ENCODE results near the gene FMNL2. TPM values are rescaled to one million over a fixed set of nuclear protein-coding genes. Genes with fewer than 3 reads are reported as not detected.

The FMNL2 gene
- total RNA-seq, 1 experiment from 2014 or later = 33.6 TPM

DNA sequence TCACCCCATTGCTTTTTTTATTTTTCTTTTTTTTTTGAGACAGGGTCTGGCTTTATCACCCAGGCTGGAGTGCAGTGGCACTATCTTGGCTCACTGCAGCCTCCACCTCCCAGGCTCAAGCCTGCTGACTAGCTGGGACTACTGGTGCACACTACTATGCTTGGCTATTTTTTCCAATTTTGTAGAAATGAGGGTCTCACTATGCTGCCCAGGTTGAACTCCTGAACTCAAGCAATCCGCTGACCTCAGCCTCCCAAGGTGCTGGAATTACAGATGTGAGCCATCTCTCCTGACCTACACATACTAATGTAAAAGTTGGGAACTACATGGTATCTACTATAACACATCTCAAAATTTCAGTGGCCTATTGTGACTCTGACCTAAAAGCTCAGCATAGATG is 101.2 kb downstream of the FMNL2 start:
- Histone ChIP-seq H3K27me3 (ENCODE audit: insufficient read depth, low read length) (no peaks in the 10 kb centered on the region), H3K14ac (ENCODE audit: insufficient read depth, low read length) (no peak overlapping the region), H4K91ac (ENCODE audit: insufficient read length, low read depth, low read length) (no peak overlapping the region), H3K56ac (ENCODE audit: insufficient read length, low read depth, low read length) (no peak overlapping the region), H3T11ph (ENCODE audit: low read length) (no peak overlapping the region), H3K79me1 (ENCODE audit: insufficient read depth, low read depth, low read length, poor library complexity, severe bottlenecking) (peaks cover 10% of the 10 kb centered on the region), H2AFZ (ENCODE audit: low read length) (no peak overlapping the region), H3K27ac (ENCODE audit: insufficient read length, low read depth, low read length) (no peak overlapping the region), H3K9ac (ENCODE audit: extremely low read depth, insufficient read length, low read length) (no peak overlapping the region), H3K4me2 (ENCODE audit: insufficient read depth, insufficient read length, low read length) (no peak overlapping the region), H4K20me1 (ENCODE audit: control insufficient read depth, insufficient read depth, insufficient read length) (no peaks in the 10 kb centered on the region), H4K5ac (ENCODE audit: insufficient read length, low read depth, low read length) (no peak overlapping the region), H2BK15ac (ENCODE audit: low read depth, low read length) (no peak overlapping the region), H3K4me1 (ENCODE audit: insufficient read depth, low read length) (peaks cover 22% of the 10 kb centered on the region), H3K23ac (ENCODE audit: insufficient read length, low read depth, low read length) (no peak overlapping the region), H2BK120ac (ENCODE audit: low read depth, low read length, poor library complexity, severe bottlenecking) (no peak overlapping the region), H2BK12ac (ENCODE audit: insufficient read length, low read depth, low read length) (no peak overlapping the region), H2AK5ac (ENCODE audit: insufficient read length, low read length) (no peak overlapping the region), H3K4ac (ENCODE audit: low read depth, low read length) (no peak overlapping the region), H2BK5ac (ENCODE audit: insufficient read length, low read length) (no peak overlapping the region), H4K8ac (replicated peaks; ENCODE audit: insufficient read length, low read depth, low read length) (no peak overlapping the region), H3K18ac (ENCODE audit: insufficient read length, low read depth, low read length) (no peak overlapping the region), H3K23me2 (ENCODE audit: insufficient read length, low read depth, low read length, poor library complexity, severe bottlenecking) (no peaks in the 10 kb centered on the region), H2BK20ac (ENCODE audit: low read depth, low read length, poor library complexity, severe bottlenecking) (no peak overlapping the region), H3K79me2 (ENCODE audit: insufficient read depth, low read length) (peaks cover 8% of the 10 kb centered on the region; the same call in 1 of the 2 replicates), H3K9me3 (ENCODE audit: control insufficient read depth, low read depth, low read length) (no peaks in the 10 kb centered on the region)
- H3K27me3 Mint-ChIP-seq (ENCODE audit: low read depth) = no peaks in the 10 kb centered on the region
- no peak overlapping the region for H3K4me3 Mint-ChIP-seq
- no peaks in the 10 kb centered on the region for H3K36me3 Mint-ChIP-seq (ENCODE audit: insufficient read depth in 1 of 3, low read depth in 3 of 3)
- H3K9me3 Mint-ChIP-seq = no peaks in the 10 kb centered on the region
- WGBS (ENCODE audit: extremely low coverage, insufficient read length, low lambda C conversion rate) = no CpG with 5 or more reads among the region's 1 CpG
- H3K4me1 Mint-ChIP-seq = peaks cover 77 to 87% of the 10 kb centered on the region in 2 experiments
- DNase-seq = no peak
- peak overlapping the region in 1 of 3 experiments; percentile 56; a peak in 2 of 7 replicates for H3K27ac Mint-ChIP-seq
- TF ChIP-seq, protein P1, sequence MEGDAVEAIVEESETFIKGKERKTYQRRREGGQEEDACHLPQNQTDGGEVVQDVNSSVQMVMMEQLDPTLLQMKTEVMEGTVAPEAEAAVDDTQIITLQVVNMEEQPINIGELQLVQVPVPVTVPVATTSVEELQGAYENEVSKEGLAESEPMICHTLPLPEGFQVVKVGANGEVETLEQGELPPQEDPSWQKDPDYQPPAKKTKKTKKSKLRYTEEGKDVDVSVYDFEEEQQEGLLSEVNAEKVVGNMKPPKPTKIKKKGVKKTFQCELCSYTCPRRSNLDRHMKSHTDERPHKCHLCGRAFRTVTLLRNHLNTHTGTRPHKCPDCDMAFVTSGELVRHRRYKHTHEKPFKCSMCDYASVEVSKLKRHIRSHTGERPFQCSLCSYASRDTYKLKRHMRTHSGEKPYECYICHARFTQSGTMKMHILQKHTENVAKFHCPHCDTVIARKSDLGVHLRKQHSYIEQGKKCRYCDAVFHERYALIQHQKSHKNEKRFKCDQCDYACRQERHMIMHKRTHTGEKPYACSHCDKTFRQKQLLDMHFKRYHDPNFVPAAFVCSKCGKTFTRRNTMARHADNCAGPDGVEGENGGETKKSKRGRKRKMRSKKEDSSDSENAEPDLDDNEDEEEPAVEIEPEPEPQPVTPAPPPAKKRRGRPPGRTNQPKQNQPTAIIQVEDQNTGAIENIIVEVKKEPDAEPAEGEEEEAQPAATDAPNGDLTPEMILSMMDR (conservative IDR thresholded peaks at IDR 0.05) = no peak

Data from H9 (cell line).